Ovary (tissue), 3 donors: ENCODE measurements around the gene RUSC1.

Experiments
- EP300 ChIP-seq: sonication (generic); formaldehyde crosslinking; IDR thresholded peaks from one replicate; pipeline ENCODE4 v1.6.1; 2017; ENCODE audit warnings: antibody characterized with exemption
- POLR2A ChIP-seq: fragments of 450-650 bp; IDR thresholded peaks from one replicate; pipeline ENCODE4 v1.6.1; 2017; ENCODE audit warnings: antibody characterized with exemption, mild to moderate bottlenecking, moderate library complexity
- TF ChIP-seq, protein P1 (sequence below), 3 donors: fragments of 450-650 bp in 2 of 3; fragments of 200-600 bp in 1 of 3; IDR thresholded peaks; one replicate each; pipeline versions ENCODE4 v1.5.1 to v1.8.0; 2016 to 2022; ENCODE audit warnings: antibody characterized with exemption in 3 of 3, mild to moderate bottlenecking in 1 of 3
- donor health status: DM: no; HTN: no; CAD: no.

DNA sequence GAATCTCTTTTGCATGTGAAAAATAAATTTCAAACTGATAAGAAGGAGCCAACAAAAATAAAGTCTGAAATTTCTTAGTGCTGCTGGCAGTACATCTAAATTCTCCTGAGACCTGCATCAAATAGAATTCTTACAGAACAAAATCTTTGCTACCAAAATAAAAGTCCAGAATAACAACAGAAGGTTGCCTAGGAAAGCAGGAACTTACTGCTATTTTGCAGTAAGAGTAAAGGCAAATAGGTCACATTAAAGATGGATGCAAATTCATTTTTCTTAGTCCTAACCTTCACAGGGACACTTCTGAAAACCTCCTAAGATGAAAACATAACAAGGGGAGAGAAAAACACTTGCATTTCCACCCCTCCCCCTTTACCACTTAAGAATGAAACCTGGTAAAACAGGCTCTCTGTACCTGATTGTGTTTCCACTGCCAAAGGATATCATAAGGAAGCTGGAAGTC is 59.0 kb downstream of the RUSC1 start:
- TF ChIP-seq POLR2A = no peak
- TF ChIP-seq, protein P1, sequence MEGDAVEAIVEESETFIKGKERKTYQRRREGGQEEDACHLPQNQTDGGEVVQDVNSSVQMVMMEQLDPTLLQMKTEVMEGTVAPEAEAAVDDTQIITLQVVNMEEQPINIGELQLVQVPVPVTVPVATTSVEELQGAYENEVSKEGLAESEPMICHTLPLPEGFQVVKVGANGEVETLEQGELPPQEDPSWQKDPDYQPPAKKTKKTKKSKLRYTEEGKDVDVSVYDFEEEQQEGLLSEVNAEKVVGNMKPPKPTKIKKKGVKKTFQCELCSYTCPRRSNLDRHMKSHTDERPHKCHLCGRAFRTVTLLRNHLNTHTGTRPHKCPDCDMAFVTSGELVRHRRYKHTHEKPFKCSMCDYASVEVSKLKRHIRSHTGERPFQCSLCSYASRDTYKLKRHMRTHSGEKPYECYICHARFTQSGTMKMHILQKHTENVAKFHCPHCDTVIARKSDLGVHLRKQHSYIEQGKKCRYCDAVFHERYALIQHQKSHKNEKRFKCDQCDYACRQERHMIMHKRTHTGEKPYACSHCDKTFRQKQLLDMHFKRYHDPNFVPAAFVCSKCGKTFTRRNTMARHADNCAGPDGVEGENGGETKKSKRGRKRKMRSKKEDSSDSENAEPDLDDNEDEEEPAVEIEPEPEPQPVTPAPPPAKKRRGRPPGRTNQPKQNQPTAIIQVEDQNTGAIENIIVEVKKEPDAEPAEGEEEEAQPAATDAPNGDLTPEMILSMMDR (IDR thresholded peaks at IDR 0.05) = no peak
- no peak for TF ChIP-seq EP300
